ENCODE measurements around the gene CCR9.

CCR9 gene

DNA sequence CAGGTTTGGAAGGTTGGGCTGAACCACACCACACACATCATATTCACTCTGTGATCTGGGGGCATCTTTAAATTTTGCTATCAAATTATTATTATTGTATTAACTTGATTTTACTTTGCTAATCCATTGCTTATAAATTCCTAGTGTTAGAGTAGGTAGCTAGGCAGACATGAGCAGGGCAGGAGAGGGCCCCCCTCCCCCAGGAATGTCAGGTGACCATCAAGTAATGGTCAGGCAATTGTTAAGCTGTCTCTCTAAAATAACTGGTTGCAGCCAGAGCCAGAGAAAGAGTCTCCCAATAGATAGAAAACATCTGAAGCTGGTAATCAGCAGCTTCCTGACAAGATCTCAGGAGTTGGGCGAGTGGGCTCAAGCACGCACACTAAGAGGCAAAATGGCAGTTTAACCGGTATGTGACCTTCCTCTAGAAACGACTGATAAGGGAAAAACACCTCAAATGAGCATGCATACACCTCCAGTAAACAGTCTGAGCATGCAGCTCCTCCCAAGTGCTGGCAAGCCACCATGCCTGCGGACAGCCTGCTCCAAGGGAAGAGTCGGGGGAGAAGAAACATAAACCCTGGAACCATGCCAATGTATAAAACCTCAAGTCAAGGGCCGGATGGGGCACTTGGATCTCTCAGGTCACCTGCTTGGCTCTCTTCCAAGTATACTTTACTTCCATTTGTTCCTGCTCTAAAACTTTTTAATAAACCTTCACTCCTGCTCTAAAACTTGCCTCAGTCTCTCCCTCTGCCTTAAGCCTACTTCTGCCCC is 53.8 kb downstream of the CCR9 start:
- DNase-seq, result no peak

DNA sequence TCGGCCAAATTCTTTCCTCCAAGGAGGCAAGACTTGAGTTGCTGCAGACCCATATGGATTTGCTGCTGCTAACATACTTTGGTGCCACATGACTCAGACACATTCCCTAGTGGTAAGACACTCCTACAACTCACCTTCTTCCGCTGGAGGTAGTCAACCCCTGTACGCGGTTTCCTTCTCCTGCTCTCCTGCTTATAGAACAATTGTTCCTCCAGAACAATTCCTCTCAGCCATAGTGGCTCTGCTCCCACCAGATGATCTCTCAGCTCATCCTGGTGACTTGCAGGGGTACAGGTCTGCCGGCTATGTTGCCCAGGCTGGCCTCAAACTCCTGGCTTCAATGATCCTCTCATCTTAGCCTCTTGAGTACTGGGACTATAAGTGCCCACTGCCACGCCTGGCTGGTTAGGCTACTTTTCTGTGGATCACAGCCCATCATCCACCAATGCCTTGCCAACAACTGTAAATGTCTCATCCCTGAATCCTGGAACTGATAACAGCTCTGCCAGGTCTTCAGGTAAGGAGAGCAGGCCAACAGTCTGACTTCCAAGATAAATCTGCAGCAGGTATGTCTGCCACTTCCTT is 54.5 kb downstream of the CCR9 start:
- DNase-seq, result no peak

DNA sequence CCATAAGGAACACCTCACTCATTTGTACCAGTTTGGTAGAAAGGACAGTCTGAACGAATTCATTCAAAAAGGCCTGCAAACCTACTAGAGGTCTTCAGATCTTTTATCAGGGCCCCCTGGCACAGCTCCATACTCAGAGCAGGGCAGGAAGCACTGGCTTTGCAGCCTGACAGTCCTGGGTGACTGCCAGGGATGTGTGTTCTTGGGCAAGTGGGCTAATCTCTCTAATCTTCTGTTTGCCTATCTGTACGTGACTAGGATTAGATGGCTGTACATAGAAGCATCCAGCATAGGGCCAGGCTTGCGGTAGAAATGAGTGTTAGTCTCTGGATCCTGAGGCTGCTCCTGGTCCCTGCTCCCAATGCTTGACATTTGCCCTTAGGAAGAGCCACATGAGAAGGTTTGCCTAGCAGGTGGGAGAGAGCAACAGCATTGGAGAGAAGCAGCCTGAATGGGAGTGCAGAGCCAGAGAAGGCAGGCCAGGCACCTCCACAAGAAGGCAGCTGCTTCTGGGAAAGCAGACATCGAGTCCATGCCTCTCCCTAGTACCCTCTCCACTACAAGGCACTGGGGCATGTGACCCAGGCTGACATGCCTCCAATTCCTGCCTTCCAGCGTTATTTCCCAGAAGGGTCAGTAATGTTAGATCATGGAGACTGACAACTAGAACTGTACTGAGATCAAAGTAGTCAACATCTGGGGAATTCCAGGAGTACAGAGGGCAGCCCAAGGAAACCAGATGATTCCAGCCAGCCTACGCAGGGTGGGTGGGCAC is 55.9 kb downstream of the CCR9 start:
- DNase-seq, result no peak

DNA sequence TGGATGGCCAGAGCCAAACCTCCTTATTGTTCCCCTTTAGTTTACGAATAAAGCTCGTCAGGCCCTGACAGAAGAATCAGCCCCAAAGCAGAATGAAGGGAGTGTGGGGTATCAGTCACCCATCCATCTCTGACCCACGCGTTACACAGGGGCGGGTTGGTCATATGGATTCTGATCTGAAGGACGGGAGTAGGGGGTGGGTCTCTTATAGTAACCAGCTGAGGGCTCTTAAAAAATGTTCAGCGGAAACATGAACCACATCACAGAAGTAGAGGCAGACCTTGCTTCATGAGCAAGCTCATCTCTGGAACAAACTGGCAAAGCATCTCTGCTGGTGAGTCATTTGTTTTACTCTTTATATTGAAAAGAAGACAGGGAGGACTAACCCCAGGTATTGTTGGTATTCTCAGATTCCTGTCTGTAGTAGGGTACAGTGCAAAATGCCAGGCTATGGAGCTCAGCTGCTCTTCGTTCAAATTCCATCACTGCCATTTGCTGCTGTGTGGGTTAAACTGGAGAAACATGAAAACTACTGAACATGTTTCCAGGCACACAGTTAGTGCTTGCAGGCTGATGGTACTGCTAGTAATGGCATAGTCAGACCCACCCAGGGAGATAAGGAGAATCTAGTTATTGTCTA is 57.0 kb downstream of the CCR9 start, which contains the start of gene CXCR6:
CXCR6 (plus strand) TSS at position 258 of the 640 bp plus-strand sequence. CDS start 3,018 bp downstream, outside the sequence.
- DNase-seq, result no peak

DNA sequence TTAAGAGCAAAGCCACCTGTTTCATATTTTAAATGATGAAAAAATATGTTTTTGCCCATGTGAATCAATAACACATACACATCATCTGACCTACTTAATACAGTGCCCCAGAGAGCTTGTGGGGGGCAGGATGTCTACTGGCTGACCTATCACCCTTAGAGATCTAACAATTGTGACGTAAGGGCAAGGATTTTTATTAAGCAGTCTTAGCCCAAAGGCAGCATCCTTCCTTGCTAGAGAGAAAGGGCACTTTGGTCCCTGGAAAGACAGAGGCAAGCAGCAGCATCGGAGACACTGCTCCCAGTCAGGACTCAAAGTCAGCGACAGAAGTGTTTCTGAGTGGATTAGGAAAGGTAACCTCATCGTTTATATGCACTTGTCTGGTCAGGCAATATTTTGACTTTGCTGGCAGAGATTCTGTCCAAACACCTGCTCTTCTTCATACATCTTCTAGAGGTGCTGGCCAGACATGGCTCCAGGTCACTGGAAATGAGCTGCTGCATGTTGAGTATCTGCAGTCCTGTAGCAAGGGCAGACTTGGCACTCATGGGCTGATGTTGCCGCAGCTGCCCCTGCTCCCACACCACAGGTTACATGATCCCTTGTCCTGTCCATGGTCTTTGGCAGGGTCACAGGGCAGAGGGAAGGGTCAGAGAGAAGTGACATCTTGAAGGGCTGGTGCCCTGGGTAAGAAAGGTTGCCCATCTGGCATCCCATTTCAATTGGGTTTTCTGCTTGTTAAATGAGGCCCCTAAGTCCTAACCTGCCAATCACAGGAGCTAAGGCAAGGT is 58.7 kb downstream of the CCR9 start:
- DNase-seq, result no peak

DNA sequence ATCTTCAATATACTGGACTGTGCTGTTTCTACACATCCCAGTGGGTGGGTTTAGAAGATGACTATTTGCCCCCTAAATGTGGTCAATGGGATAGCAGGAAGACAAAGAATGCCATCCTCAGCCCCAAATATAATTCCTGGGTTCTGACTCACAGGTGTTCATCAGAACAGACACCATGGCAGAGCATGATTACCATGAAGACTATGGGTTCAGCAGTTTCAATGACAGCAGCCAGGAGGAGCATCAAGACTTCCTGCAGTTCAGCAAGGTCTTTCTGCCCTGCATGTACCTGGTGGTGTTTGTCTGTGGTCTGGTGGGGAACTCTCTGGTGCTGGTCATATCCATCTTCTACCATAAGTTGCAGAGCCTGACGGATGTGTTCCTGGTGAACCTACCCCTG is 60.0 kb downstream of the CCR9 start:
- no peak for DNase-seq

DNA sequence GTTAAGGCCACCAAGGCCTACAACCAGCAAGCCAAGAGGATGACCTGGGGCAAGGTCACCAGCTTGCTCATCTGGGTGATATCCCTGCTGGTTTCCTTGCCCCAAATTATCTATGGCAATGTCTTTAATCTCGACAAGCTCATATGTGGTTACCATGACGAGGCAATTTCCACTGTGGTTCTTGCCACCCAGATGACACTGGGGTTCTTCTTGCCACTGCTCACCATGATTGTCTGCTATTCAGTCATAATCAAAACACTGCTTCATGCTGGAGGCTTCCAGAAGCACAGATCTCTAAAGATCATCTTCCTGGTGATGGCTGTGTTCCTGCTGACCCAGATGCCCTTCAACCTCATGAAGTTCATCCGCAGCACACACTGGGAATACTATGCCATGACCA is 60.5 kb downstream of the CCR9 start:
- no peak for DNase-seq

DNA sequence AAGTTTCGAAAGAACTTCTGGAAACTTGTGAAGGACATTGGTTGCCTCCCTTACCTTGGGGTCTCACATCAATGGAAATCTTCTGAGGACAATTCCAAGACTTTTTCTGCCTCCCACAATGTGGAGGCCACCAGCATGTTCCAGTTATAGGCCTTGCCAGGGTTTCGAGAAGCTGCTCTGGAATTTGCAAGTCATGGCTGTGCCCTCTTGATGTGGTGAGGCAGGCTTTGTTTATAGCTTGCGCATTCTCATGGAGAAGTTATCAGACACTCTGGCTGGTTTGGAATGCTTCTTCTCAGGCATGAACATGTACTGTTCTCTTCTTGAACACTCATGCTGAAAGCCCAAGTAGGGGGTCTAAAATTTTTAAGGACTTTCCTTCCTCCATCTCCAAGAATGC is 61.0 kb downstream of the CCR9 start:
- no peak for DNase-seq

DNA sequence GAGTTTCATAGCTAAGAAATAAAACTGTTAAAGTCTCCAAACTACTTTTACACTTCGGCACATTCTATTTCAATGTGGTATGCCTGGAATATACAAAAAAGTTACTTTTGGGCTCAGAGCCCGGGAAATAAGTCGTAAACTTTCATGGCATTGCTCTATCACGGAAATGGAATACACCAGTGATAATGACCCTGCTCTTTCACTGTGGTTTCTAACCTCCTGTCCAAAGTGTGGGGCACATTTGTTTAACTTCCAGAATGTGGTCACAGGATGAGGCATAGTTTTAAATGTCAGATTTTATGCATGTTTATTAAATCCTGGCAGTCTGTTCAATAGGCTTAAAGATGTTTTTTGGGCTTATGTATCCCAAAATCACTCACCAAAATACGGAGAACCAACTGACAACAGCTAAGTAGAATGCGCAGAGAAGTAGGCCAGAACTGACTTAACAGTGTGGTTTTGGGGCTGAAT is 62.0 kb downstream of the CCR9 start:
- DNase-seq, result no peak

DNA sequence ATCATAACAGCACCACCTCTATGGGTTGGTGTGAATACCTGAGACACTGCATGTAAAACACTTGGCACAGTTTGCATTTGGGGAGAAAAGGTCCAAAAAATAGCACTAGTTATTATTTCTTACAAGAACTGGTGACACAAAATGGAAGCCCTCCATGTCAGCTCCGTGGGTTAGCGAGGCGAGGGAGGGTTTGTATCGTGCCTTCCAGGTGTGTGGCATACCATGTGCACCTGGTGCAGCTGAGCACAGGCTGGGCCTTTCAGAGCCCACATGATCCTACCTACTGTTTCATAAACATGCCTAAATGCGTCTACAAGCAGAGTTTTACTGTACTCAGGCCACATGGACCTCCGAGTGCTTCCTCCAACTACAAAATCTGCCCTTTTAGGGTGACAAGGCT is 62.5 kb downstream of the CCR9 start:
- DNase-seq, result no peak

DNA sequence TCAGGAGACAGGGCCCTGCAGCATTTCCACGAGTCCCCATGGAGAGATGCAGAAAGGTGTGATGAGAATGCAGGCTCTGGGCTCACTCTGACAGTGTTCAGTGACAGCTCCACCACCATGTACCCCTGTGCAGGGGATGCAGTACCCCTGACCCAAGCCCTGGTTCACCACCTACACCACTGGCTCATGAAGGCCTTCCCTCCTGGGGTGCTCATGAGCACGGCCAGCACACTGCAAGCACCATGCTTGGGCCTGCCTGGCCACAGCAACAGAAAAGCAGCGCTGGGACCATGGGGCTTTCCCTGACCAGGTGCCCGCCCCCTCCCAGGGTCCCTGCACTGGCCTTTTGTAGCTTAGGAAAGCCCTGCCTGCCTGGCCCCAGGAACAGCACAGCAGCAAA is 63.1 kb downstream of the CCR9 start:
- DNase-seq, result no peak

DNA sequence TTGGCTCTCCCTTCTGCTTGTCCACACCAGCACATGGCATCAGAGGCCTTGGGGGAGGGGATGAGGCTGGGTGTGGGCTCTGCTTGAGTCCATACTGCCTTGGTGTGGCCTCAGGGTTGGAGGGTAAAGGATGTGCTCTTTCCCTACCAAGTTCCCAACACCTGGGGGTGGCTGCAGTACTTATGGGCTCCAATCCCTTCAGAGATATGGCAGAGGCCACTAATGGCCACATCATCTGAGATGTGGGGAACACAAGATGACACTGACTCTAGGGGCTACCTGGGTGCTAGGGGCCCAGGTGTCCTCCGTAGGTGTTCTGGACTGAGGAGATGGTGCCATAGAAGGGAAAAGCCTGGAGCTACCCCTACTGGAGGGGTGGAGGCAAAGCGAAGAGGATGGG is 63.8 kb downstream of the CCR9 start:
- no peak for DNase-seq

DNA sequence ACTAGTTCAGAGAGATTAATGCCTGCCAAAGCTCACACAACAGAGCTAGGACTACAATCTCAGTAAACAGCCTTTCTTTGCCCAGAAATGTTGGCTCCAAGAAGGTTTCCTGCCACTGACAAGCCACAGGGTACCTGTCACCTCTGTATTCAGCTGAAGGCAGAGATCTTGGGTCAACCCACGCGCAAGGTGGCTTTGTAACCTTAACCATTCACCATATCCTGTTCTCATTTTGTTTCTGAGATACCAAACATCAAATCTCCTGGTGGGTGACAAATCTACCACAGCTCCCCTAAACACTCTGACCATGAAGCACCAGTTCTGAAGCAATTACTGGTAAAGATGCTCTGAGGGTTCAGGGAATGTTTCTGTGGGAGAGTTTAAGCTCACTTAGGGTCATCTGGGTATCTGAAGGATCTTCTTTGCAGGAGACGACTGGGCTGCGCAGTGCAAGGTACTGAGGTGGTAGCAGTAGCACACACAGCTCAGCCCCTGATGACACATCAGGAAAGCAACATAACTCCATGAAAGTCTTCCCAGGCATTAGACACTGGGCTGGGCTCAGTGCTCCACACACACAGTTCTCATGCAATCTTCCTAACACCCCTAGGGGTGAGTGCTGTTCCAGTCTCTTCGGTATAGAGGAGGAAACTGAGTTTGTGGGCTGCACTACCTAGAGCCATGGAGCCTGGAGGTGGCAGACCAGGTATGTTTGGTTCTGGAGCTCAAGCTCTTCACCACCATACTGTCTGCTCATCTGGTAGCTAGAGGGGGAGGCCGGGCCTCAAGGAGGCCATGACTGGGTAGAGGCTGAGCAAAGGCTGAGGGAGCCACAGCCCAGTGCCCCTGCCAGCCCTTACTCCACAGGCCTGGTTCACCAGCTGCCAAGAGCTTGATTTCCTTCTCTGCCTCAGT is 64.6 kb downstream of the CCR9 start:
- no peak for DNase-seq

DNA sequence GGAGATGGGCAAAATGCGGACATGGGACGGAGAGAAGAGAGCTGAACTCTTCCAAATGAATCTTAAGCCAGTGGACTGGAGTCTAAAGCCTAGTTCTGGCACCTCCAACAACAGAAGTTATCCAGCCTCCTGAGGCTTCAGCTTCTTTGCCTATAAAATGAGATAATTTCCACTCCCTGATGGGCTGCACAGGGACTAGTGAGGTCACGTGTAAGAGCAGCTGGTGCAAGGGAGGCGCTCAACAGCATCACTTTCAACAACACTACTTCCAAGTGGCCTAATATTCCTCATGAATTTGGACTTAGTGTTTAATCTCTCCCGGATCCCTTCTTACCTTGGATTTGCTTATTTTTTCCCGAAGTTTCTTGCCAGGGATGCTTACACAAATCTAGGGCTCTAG is 65.6 kb downstream of the CCR9 start:
- DNase-seq, result no peak

DNA sequence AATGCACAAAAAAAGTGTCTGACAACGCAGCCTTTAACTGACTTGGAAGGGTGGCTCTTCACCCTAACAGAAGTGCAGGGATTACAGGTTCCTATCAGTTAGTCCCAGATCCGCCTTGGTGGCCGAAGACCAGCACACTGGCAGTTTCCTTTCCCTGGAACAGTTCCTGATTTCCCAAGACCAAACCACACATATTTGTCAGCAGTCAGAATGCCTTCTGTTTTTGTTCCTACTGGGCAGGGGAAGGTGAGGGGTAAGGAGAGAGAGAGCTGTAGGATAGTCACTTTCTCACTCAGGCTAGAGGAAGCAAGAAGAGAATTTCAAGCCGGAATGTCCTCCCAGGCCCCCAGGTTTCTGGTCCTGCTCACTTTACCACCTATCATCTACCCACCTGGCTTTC is 66.1 kb downstream of the CCR9 start:
- DNase-seq, result no peak

Measured in inflammatory macrophage treated with lipopolysaccharide for 1 hour (primary cell).